IPS-20b (cell line): ENCODE results near the gene HOXD9.

ENCODE experiments used
- H3K27ac ChIP-seq: one replicate; pipeline ENCODE4 v1.5.1; 2013; ENCODE audit warnings: low read length
- H3K27me3 ChIP-seq: 2 replicates; pipeline ENCODE4 v1.6.1; 2013; ENCODE audit warnings: mild to moderate bottlenecking, low read length, inconsistent platforms; ENCODE audit not compliant: insufficient read depth
- H3K36me3 ChIP-seq: 2 replicates; pipeline ENCODE4 v1.6.1; 2013; ENCODE audit warnings: low read depth, mild to moderate bottlenecking, inconsistent platforms, low read length, moderate library complexity; ENCODE audit not compliant: insufficient read depth
- H3K4me1 ChIP-seq: 2 replicates; pipeline ENCODE4 v1.6.1; 2013; ENCODE audit warnings: mild to moderate bottlenecking, control low read depth, inconsistent platforms, low read length, moderate library complexity; ENCODE audit not compliant: insufficient read depth
- H3K4me3 ChIP-seq: 2 replicates; pipeline ENCODE4 v1.5.1; 2013; ENCODE audit warnings: mild to moderate bottlenecking, low read length, inconsistent platforms
- H3K9ac ChIP-seq: 2 replicates; pipeline ENCODE4 v1.6.1; 2013; ENCODE audit warnings: low read depth, mild to moderate bottlenecking, inconsistent platforms, low read length, moderate library complexity
- H3K9me3 ChIP-seq: 2 replicates; pipeline ENCODE4 v1.6.1; 2013; ENCODE audit warnings: mild to moderate bottlenecking, low read depth, low read length, inconsistent platforms; ENCODE audit not compliant: insufficient read depth

Gene HOXD9

GRCh38 chr2:176132205-176133171 is 10.0 kb downstream of the HOXD9 start:
- H3K4me3 ChIP-seq, result no peak overlapping the region
- H3K9me3 ChIP-seq, result peaks cover 2% of the 10 kb centered on the region; the same call in 1 of the 2 replicates
- H3K27ac ChIP-seq, result no peak overlapping the region
- H3K9ac ChIP-seq, result no peak overlapping the region
- H3K36me3 ChIP-seq, result no peaks in the 10 kb centered on the region
- no peaks in the 10 kb centered on the region; the same call in 1 of the 2 replicates for H3K4me1 ChIP-seq
- peaks cover 100% of the 10 kb centered on the region for H3K27me3 ChIP-seq

- H3K4me3 ChIP-seq, result no peak overlapping the region
- H3K9me3 ChIP-seq, result peaks cover 2% of the 10 kb centered on the region; the same call in 1 of the 2 replicates
- H3K27ac ChIP-seq, result no peak overlapping the region
- H3K9ac ChIP-seq, result no peak overlapping the region
- no peaks in the 10 kb centered on the region; the same call in 1 of the 2 replicates for H3K4me1 ChIP-seq
- no peaks in the 10 kb centered on the region for H3K36me3 ChIP-seq
- H3K27me3 ChIP-seq, result peaks cover 100% of the 10 kb centered on the region
Observed at GRCh38 chr2:176133389-176133788, 10.9 kb downstream of the HOXD9 start.

- peaks cover 100% of the 10 kb centered on the region for H3K27me3 ChIP-seq
- no peak overlapping the region for H3K4me3 ChIP-seq
- H3K27ac ChIP-seq, result no peak overlapping the region
- H3K4me1 ChIP-seq, result no peaks in the 10 kb centered on the region; the same call in 1 of the 2 replicates
- no peak overlapping the region for H3K9ac ChIP-seq
- no peaks in the 10 kb centered on the region for H3K36me3 ChIP-seq
- peaks cover 2% of the 10 kb centered on the region; the same call in 1 of the 2 replicates for H3K9me3 ChIP-seq
Observed at GRCh38 chr2:176134035-176134434, 11.5 kb downstream of the HOXD9 start.

- peaks cover 100% of the 10 kb centered on the region for H3K27me3 ChIP-seq
- H3K4me3 ChIP-seq, result no peak overlapping the region
- peaks cover 2% of the 10 kb centered on the region; the same call in 1 of the 2 replicates for H3K9me3 ChIP-seq
- no peak overlapping the region for H3K9ac ChIP-seq
- no peaks in the 10 kb centered on the region; the same call in 1 of the 2 replicates for H3K4me1 ChIP-seq
- H3K36me3 ChIP-seq, result no peaks in the 10 kb centered on the region
- H3K27ac ChIP-seq, result no peak overlapping the region
Observed at GRCh38 chr2:176135035-176135440, 12.5 kb downstream of the HOXD9 start.

- Histone ChIP-seq H3K4me1 (no peaks in the 10 kb centered on the region; the same call in 1 of the 2 replicates), H3K4me3 (peak overlapping the region; percentile 47), H3K27me3 (peaks cover 100% of the 10 kb centered on the region), H3K9me3 (no peaks in the 10 kb centered on the region; the same call in 1 of the 2 replicates), H3K36me3 (no peaks in the 10 kb centered on the region), H3K9ac (no peak overlapping the region), H3K27ac (no peak overlapping the region)
Observed at GRCh38 chr2:176136374-176137251, 14.1 kb downstream of the HOXD9 start.

- H3K4me3 ChIP-seq, result no peak overlapping the region
- no peaks in the 10 kb centered on the region for H3K36me3 ChIP-seq
- no peak overlapping the region for H3K9ac ChIP-seq
- H3K9me3 ChIP-seq, result no peaks in the 10 kb centered on the region; the same call in 1 of the 2 replicates
- peaks cover 100% of the 10 kb centered on the region for H3K27me3 ChIP-seq
- H3K27ac ChIP-seq, result no peak overlapping the region
- no peaks in the 10 kb centered on the region; the same call in 1 of the 2 replicates for H3K4me1 ChIP-seq
Observed at GRCh38 chr2:176137252-176137580, 14.7 kb downstream of the HOXD9 start.

GRCh38 chr2:176137906-176138305 is 15.4 kb downstream of the HOXD9 start:
- Histone ChIP-seq H3K36me3 (no peaks in the 10 kb centered on the region), H3K4me1 (no peaks in the 10 kb centered on the region), H3K9me3 (no peaks in the 10 kb centered on the region; the same call in 1 of the 2 replicates), H3K4me3 (no peak overlapping the region), H3K27me3 (peaks cover 100% of the 10 kb centered on the region), H3K9ac (no peak overlapping the region), H3K27ac (no peak overlapping the region)

- no peaks in the 10 kb centered on the region for H3K4me1 ChIP-seq
- H3K36me3 ChIP-seq, result no peaks in the 10 kb centered on the region
- no peak overlapping the region for H3K9ac ChIP-seq
- H3K27me3 ChIP-seq, result peaks cover 100% of the 10 kb centered on the region
- H3K9me3 ChIP-seq, result no peaks in the 10 kb centered on the region; the same call in 1 of the 2 replicates
- H3K4me3 ChIP-seq, result no peak overlapping the region
- H3K27ac ChIP-seq, result no peak overlapping the region
Observed at GRCh38 chr2:176138526-176138922, 16.0 kb downstream of the HOXD9 start.

- peaks cover 100% of the 10 kb centered on the region for H3K27me3 ChIP-seq
- no peak overlapping the region for H3K27ac ChIP-seq
- no peak overlapping the region for H3K9ac ChIP-seq
- no peaks in the 10 kb centered on the region for H3K4me1 ChIP-seq
- no peaks in the 10 kb centered on the region for H3K36me3 ChIP-seq
- H3K4me3 ChIP-seq, result no peak overlapping the region
- no peaks in the 10 kb centered on the region; the same call in 1 of the 2 replicates for H3K9me3 ChIP-seq
Observed at GRCh38 chr2:176138923-176139660, 16.6 kb downstream of the HOXD9 start.

- H3K36me3 ChIP-seq, result no peaks in the 10 kb centered on the region
- peak overlapping the region; percentile 69; the same call in 1 of the 2 replicates for H3K4me3 ChIP-seq
- H3K4me1 ChIP-seq, result no peaks in the 10 kb centered on the region
- H3K27me3 ChIP-seq, result peaks cover 100% of the 10 kb centered on the region
- H3K9ac ChIP-seq, result no peak overlapping the region
- no peak overlapping the region for H3K27ac ChIP-seq
- no peaks in the 10 kb centered on the region; the same call in 1 of the 2 replicates for H3K9me3 ChIP-seq
Observed at GRCh38 chr2:176139661-176140512, 17.4 kb downstream of the HOXD9 start.
